H1 (cell line): ENCODE measurements around the gene ZNF385B. TPM values are rescaled to one million over a fixed set of nuclear protein-coding genes. Genes with fewer than 3 reads are reported as not detected.

Experiments used
- SIN3A ChIP-seq, 2 experiments: IDR thresholded peaks in 1 of 2; conservative IDR thresholded peaks in 1 of 2; 2 replicates each; pipeline ENCODE4 v1.6.1; 2011 to 2012; ENCODE audit warnings: low read length in 2 of 2, improper control_type of control experiment in 1 of 2, low read depth in 1 of 2, mild to moderate bottlenecking in 1 of 2
- TAF1 ChIP-seq: IDR thresholded peaks from 2 replicates; pipeline ENCODE4 v1.6.1; 2011; ENCODE audit warnings: mild to moderate bottlenecking, low read depth, low read length
- polyA plus RNA-seq, 7 experiments: library from polyadenylated mRNA; depleted of rRNA in 3 of 7; stranded (reverse) in 5 of 7; unstranded in 2 of 7; fragments of >200 nt in 5 of 7; fragments of 200-250 nt in 2 of 7; gene quantifications; 1 replicate in 5 of 7; 2 replicates in 1 of 7; 4 replicates in 1 of 7; pipeline versions ENCODE4 v1.2.1 to v1.2.3, GENCODE V29; 2011 to 2013; ENCODE audit warnings: missing spikeins in 2 of 7, mixed read lengths in 2 of 7
- total RNA-seq: library from RNA; stranded (reverse); fragmentation: NEBNext Ultra II Directional; extraction: Animal tissue kit (Norgen Biotek cat#: 25700); gene quantifications from 2 replicates; pipeline ENCODE4 v1.2.1, GENCODE V29; 2021

ZNF385B gene
- total and polyA plus RNA-seq, 2 of the 8 experiments (the other 6 are each of a cell fraction or from before 2014, with no cell fraction given), result 1.1 to 3.7 TPM

GRCh38 chr2:179560257-179560735 is 301.1 kb downstream of the ZNF385B start (continued):
- TF ChIP-seq TAF1, result no peak
- TF ChIP-seq SIN3A (conservative IDR thresholded peaks at IDR 0.05 in 1 of 2, IDR thresholded peaks at IDR 0.05 in 1 of 2; ENCODE audit: low read depth in 1 of 2, low read length in 2 of 2), result no peak
